ENCODE data around the gene ADORA3.
"Not testable (repeated sequence)": the region's sequence is repeated elsewhere in the genome, so short reads cannot be mapped to it uniquely, and the experiment has no call there.

ADORA3 gene

DNA sequence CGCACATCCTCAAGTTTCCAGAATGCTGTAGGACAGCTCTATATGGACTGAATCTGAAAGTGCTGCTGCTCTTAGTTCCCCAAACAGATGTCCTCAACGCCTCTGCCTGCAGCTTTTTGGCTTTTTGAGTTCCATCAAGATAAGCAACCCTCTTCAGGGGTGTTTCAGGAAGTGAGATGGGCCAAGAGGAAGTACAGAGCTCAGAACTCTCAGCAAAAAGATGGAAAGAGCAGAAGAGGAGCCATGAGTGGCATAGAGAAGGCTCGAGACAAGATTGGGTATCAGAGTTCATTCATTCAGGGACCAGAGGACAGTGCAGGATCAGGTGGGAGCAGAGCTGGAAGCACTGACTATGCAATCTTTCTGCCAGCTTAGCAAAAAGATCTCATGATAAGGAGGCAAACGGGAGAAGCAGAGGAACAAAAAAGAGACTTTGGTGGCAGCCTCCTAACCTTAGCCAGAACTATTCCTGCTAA lies at the start of gene ADORA3, which contains the start of gene TMIGD3:
TSS of gene ADORA3 (minus strand) at position 49 of the 476 bp plus-strand sequence. CDS start 279 bp downstream, outside the sequence.
TSS of gene TMIGD3 (minus strand) at position 49 of the 476 bp plus-strand sequence. CDS start 279 bp downstream, outside the sequence.
- no peak for DNase-seq

GRCh38 chr1:111553196-111553595 lies 49.8 kb upstream of the ADORA3 start:
- DNase-seq = peak; percentile 92

GRCh38 chr1:111552587-111552986 lies 49.2 kb upstream of the ADORA3 start:
- DNase-seq = no peak

DNA sequence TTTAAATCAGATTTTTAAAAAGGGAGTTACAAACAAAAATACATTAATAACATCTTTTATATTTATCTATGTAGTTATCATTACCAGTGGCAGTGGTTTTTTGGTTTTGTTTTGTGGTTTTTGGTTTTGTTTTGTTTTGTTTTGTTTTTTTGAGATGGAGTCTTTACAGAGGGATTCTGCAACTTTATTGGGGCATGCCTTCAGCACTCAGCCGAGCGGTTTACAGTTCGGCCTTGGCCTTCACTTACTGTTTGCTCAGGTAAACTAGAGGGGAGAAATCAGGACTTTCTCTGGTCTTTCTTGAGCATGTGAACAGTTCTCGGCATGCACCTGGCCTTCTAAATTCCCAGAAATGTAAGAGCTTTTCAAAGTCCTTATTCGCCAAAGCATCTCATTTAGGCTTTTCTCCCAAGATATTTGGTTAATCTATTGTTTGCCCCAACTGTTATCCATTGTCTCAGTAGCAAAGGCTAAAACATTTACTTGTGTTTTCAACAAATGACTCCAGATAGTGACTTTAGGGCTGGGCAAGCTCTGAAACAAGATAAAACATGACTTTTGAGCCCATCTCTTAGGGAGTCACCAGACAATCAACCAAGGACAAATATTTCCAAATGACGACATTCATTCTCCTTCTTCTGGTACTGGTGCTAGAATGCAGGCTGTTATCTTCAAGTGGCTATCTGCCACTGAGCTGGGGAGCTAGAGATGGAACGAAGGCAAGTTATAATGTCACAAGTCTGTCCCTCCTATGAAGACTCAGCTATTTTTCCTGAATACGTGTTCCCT lies 48.4 kb upstream of the ADORA3 start:
- no peak for DNase-seq

- not testable (repeated sequence) for DNase-seq
Measured at GRCh38 chr1:111547786-111548185, 44.4 kb upstream of the ADORA3 start.

- no peak for DNase-seq
Measured at GRCh38 chr1:111542187-111542586, 38.8 kb upstream of the ADORA3 start.

- peak; percentile 76 for DNase-seq
Measured at GRCh38 chr1:111541721-111542120, 38.3 kb upstream of the ADORA3 start.

GRCh38 chr1:111540928-111541327 lies 37.5 kb upstream of the ADORA3 start:
- no peak for DNase-seq

- DNase-seq = peak; percentile 66
Measured at GRCh38 chr1:111538343-111539025, 35.1 kb upstream of the ADORA3 start.

DNA sequence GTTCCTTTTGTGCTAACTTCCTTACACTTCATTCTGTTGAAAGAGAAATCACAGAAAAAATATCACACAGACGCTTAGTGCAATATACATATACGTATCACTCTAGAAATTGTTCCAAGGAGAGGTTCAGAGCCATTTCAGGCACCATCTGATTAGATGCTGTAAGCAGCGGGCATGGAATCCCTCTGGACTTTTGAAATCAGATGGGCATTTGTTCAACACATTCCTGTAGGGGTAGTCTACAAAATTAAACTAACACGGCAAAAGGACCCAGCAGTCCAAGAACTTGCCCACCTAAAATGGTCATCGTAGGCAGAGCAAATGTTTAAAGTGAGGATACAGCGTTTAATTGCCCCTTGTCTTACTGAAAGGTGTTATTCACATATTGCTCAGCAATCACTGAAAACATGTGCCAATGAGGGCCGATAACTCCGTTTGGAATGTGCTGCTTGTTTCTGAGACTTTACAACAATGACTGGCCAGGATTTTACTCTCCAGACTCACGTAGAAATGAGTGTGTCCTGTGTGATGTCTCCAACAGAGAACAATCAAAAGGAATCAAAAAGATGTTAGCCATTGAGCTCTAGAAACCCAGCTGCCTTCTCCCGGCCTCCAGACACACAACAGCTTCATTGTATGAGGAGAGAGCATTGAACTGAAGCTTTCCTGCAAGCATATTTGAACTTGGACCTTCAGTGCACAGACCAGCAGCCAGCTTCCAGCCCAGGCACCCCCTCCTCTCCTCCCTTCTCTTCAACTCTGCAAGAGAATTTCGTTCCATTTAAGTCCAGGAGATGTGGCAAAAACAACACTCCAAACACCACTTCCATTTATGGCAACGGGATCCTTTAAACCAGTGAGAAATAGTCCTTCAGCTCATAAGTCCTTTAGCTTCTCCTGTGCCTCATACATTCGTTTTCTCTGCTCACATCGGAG lies 32.1 kb upstream of the ADORA3 start:
- DNase-seq = no peak

DNA sequence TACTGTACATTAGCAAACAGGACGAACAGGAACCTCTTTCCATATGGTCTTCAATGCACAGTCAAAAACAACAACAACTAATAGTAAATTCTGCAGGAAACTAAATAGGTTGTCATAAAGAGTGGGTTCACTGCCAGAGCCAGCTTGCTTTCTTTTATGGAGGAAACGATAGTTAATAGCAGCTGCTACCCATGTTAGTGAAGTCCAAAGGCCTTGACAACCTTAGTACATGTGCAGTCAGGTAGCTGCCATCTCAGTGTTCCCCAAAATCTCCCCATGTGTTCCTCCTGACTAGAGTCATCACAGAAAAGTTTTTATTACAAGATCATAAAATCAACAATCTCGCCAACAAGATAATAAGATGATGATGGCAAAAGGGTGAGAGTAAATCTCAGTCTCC lies 16.6 kb upstream of the ADORA3 start:
- DNase-seq = no peak

DNA sequence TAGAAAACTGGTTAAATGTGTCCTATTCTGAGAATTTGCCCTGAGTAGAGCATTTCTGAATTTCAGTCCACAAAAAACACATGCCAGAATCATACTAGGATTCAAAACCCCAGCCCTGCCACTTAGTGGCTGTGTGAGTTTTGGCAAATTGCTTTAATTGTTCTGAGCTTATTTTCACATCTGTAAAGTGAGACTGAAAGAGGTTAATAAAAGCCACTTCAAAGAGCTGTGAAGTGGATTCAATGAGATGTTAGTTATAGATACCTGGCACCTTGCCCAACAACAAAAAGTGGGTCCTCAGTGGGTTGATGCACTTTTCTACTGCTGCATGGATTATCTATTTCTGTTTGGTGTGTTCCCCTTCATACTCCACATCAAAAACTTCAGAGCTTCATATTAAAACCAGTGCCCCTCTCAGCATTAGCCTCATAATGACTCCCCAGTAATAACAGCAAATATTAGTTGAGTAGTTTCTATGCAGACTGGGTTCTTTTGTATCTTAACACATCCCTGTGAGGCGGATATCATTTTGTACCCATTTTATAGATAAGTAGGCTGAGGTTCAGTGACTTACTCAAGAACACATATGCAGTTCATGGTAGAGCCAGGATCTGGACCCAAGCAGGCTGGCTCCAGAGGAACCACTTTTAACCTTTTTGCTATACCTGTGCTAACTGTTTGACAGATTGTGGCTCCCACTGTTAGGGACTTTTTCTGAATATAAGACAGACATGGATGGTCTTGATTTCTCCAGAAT lies 14.2 kb upstream of the ADORA3 start:
- DNase-seq = no peak

DNA sequence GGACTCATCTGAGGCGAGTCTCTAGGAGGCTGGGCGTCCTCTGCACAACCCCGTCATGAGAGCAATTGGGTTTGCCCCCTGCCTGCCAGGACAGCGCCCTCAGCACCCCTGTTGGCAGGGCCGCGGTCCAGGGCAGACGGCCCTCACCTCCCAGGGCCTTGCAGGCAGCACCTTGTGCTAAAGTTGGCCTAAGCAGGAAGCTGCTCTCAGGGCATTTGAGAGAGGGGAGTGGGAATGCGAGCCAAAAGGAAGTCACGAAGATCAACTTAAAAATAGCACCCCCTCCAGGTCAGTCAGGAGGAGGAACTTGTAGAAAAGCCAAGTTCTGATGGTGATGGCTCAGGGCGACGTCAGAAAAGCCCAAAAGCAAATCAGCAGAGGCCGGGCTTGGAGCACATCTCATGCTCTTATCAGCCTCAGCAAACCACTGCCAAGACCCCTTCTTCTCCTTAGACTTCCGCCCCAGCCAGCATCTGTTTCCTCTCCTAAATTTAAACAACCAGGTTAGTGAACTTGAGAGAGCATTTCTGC lies 12.6 kb upstream of the ADORA3 start:
- DNase-seq = no peak

- DNase-seq = no peak
Measured at GRCh38 chr1:111515291-111516004, 12.0 kb upstream of the ADORA3 start.

GRCh38 chr1:111513410-111514020 lies 10.1 kb upstream of the ADORA3 start:
- no peak for DNase-seq

DNA sequence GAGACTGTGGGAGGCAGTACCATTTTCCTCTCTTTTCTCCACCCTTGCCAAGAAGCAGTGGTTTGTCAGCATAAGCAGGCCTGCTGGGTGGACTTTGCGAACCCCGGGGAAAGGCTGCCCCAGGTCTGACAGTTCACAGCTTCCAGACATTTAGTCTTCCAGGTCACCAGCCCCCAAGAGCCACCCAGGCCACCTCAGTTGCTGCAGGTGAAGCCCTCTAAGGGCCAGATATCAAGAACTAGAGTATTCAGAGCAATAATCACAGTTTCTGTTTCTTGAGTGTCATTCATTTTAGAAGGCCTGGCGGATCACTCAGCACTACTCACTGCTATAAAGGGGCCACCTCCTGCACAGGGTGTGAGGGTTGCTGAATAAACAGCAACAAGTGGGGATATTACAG lies 9.5 kb upstream of the ADORA3 start:
- no peak for DNase-seq

- no peak for DNase-seq
Measured at GRCh38 chr1:111512132-111512889, 8.9 kb upstream of the ADORA3 start.

DNA sequence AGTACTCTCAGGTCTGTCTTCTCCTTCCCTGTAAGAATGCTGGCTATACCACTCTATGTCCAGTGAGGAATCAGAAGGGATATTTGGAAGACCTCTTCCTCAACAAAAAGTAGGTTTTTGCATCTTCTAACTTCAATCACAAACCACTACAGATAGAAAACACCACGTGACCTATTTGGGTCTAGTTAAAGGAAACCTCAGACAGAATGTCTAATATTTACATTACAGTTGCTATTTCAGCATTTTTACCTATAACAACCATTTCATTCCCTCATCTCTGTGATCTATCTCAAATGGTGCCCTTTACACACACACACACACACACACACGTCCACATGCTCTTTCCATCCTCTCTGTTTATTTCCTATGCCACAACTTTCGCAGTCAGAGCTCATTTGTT lies 7.9 kb upstream of the ADORA3 start:
- no peak for DNase-seq

DNA sequence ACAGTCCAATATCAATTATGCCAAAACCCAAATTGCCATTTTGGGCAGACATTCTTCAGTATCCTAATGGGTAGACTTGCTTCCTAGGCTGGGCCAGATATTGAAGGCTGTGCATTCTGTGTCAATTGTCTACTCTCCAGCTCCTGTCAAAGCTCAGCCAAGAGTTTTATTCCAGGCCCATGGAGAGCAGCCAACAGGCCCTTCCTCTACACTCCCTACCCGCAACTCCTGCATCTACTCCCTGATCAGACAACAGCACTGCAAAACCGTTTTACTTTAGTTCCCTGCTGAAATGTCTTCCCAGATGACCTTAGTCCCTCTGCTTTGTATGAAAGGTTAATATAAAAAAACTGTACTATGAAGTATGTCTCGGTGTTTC lies 6.6 kb upstream of the ADORA3 start:
- no peak for DNase-seq
